ENCODE data around the gene MUC5AC. TPM values are rescaled to one million over a fixed set of nuclear protein-coding genes. Genes with fewer than 3 reads are reported as not detected.

The MUC5AC gene
- polyA plus RNA-seq, 3 donors, result 0.01 to 0.03 (median 0.03) TPM

DNA sequence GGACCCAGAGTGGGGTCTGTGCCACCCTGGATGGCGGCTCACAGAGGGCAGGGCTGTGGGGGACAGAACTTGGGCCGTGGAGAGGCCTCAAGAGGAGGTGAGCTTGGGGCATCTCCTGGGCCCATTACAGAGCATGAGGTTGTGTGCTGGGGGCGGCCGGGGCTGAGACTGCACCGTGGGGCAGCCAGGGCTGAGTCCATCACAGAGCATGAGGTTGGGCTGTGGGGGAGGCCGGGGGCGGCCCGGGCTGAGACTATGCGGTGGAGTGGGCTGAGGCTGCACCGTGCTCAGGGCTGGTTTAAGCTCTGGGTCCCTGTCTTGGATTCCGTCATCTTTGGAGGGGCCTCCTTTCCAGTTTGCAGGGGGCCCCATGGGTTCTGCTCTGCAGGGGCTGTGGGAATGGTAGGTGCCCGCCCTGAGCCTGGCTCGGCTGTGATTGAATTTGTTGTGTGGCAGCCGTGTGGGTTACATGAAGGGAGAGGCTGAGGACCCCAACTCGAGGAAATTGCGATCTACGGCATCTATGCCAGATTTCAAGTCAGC lies 38.1 kb upstream of the MUC5AC start:
- DNase-seq (ENCODE audit: extremely low read depth in 1 of 11, low read depth in 9 of 11, low spot score in 4 of 11), result no peak

DNA sequence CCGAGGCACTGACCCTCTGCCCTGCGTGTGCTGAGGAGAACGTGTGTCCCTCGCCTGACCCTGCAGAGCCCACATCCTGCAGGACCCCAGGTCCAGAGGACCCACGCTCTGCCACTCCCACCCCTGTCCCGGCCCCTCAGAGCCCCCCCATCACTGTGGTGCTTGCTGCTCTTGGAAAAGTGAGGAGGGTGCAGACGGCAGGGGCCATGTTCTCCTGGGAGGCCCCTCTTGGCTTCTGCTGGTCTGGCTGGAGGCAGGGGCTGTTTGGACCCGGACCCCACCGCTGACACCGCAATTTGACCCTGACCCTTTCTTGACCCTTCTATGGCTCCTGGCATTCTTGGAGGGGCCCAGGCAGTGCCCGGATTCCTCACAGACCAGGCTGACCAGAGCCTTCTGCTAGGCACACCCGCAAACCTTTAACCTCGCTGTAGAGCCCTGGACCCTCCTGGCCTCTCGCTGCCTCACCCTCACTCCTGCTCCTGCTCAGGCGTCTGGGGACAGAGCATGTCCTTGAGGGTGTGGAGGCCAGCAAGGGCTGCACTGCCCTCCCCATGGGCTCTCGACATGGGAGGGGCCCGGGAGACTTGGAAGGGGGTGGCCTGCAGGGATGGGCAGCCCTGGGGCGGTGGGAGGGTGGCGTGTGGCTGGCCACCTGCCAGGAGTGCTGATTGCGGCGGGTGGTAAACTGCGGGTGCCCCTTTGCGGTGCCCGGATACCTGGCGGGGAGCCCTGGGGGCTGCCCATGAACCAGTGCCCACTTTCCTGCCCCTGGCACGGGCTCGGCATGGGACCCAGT lies 37.0 kb upstream of the MUC5AC start:
- no peak for DNase-seq (ENCODE audit: extremely low read depth in 1 of 11, low read depth in 9 of 11, low spot score in 4 of 11)

DNA sequence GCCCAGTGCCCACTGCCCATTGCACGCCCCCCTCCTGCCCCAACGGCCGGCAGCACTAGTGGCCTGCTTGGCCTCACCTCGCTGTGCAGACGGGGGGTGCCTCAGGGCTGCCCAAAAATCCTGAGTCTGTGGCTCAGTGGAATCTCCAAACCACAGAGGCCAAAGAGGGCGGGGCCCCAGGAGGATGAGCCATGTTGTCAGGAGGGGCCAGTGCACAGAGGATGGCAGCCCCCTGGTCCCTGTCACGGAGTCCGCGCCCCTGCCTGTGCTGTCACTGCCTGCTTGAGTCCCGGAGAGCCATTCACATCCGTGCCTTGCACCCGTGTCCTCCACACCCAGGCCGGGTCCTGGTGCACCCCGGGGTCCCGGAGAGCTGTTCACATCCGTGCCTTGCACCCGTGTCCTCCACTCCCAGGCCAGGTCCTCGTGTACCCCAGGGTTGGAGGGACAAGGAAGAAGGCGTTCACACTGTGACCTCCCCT lies 36.4 kb upstream of the MUC5AC start:
- DNase-seq (ENCODE audit: extremely low read depth in 1 of 11, low read depth in 9 of 11, low spot score in 4 of 11), result no peak

DNA sequence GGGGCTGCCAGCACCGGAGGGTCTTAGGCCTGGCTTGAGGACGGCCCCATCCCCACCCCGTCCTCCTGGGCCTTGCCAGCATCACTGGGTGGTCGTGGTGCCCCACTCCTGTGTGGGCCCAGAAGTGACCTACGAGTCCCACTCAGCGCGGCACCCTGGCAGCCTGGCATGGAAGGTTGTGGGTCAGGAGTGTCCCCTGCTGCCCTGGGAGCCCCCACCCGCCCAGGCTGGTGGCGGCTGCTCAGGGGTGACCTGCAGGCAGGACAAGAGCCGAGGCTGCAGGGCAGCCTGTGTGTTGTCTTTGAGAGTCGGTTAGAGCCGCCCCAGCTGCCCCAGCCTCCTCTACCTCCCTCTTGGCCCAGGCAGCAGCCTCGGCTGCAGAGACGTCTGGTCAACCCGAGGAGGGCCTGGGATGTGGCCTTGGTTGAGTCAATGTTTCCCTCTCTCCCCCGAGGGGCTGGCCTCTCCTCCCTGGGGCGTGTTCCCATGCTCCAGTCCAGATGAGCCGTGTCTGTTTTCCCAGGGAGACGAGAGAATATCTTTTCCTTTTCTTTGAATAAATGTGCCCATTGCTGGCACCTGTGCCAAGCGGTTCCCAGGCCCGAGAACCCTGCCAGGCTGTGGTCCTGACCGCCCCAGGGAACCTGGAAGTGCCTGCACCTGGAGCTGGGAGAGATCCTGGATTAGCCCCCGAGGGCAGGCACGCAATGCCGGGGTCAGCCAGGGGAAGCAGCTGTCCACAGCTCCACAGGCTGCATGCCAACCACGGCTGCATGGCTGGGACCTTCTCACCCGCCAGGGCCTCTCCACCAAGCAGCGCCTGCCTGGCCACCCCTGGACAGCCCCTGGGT lies 35.7 kb upstream of the MUC5AC start:
- DNase-seq (ENCODE audit: extremely low read depth in 1 of 11, low read depth in 9 of 11, low spot score in 4 of 11), result no peak

DNA sequence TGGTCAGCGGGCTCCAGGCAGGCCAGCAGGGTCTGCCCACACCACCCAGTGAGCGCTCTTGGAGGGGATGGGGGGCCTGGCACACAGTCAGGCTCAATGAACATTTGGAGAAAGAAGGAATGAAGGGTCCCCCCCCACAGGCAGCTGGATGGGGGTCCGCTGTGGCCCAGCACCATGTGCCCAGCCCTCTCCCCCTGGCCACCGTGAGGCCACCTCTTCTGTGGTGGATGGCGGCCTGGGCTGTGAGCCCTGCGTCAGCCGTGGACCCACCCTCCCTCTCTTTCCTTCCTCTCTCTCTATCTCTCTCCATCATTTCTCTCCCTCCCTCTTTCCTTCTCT lies 35.1 kb upstream of the MUC5AC start:
- no peak for DNase-seq (ENCODE audit: extremely low read depth in 1 of 11, low read depth in 9 of 11, low spot score in 4 of 11)

DNA sequence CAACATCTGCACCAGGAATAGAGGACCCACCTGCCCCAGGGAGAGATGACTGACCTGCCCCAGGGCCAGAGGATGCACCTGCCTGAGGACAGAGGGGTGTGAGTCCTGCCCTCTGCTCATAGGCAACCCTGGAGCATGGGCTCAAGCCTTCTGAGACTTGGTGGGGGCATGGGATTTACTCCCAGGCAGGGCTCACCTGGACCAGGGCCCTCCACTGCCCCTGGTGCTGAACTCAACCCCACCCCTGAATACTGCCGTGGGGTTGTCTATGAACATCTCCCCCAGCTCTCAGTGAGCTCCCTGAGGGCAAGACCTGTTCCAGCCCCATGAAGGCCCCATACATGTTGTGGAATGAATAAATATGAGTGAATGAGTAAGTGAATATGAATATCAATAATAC lies 33.8 kb upstream of the MUC5AC start:
- DNase-seq (ENCODE audit: extremely low read depth in 1 of 11, low read depth in 9 of 11, low spot score in 4 of 11), result no peak

DNA sequence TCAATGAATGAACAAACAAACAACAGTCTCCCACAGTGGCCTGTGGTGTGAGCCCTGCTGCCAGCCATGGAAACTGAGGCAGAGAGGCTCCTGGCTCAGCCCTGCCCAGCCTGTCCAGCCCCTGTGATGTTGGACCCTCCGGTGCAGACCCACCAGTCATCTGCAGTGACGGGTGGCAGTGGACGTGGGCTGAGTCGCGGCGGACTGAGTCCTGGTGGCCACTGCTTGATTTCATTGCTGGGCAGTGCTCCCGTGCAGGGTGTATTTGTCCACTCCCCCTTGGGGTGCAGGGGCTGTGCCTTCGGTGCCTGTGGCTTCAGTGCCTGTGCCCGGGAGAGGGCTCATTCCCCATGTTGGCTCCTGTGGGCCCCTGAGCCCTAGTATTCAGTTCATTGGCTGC lies 31.9 kb upstream of the MUC5AC start:
- no peak for DNase-seq (ENCODE audit: extremely low read depth in 1 of 11, low read depth in 9 of 11, low spot score in 4 of 11)

DNA sequence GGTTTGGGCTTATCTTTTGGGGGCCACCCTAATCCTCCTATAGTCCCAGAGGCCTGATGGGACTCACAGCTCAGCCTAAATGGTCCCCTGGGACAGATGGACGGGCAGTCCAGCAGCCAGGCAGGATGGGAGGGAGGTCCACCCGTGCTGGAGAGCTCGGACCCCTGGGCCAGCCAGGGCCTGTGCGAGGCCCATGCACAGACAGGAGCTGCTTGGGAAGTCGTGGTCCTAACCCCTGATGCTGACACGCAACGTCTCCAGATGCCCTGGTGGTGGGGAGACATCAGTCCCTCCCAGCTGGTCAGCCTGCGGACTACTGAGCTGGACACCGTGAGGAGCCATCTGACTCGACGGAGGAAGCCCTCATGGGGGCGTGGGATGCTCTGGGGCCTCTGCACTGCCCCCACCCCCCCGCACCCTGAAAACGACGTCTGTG lies 31.2 kb upstream of the MUC5AC start:
- DNase-seq (ENCODE audit: extremely low read depth in 1 of 11, low read depth in 9 of 11, low spot score in 4 of 11), result no peak

DNA sequence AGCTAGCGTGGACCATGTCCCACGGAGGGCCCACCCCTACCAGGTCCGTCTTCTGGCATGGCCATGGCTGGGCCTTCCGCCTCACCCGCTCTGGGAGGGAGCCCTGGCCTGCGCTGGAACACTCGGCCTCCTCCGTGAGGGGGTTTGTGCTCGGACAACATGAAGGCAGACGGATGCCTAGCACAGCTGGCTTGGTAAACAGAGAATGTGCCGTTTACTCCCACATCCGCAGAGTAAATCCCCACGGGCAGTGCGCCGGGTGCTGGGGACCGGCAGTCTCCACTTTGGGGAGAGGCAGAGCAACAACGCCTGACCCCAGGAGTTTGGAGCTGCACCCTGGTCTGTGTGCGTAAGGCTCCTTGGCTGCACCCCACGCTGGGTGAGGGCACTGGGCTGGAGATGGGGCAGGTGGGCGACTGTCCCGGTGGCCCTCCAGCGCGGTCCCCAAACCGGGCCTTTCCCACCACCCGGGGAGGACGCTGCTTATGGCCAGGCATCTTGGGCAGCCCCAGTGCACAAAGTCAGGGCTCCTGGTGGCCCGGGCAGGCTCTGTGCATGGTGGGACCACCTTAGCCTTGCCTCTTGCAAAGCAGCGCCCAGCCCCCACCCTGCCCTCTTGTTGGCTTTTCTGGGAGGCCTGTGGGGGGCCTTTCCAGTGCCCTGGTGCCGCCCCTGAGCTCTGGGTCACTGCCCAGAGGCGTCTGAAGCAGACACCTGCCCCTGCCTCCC lies 30.7 kb upstream of the MUC5AC start:
- no peak for DNase-seq (ENCODE audit: extremely low read depth in 1 of 11, low read depth in 9 of 11, low spot score in 4 of 11)

DNA sequence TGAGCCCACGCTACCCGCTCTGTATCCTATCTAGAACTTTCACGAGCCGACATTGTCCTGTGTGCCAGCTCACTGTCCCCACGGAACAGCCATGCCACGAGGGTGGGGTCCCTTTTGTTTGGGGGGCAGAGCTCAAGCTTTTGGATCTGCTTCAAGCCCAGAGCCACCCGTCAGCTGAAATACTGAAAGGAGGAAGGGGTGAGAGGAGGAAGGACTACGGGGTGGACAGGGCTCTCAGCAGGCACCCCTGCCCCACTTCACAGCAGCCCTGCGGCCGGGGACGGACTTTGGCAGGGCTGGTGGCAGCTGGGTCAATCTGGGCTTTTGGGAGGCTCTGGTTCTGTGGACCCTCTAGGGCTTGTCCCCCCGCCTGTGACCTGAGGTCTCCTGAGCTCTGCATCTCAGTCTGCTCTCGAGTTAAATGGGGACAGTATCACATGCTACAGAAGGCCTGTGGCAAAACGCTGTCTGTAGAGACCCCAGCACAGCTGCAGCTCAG lies 30.0 kb upstream of the MUC5AC start:
- DNase-seq (ENCODE audit: extremely low read depth in 1 of 11, low read depth in 9 of 11, low spot score in 4 of 11), result no peak

DNA sequence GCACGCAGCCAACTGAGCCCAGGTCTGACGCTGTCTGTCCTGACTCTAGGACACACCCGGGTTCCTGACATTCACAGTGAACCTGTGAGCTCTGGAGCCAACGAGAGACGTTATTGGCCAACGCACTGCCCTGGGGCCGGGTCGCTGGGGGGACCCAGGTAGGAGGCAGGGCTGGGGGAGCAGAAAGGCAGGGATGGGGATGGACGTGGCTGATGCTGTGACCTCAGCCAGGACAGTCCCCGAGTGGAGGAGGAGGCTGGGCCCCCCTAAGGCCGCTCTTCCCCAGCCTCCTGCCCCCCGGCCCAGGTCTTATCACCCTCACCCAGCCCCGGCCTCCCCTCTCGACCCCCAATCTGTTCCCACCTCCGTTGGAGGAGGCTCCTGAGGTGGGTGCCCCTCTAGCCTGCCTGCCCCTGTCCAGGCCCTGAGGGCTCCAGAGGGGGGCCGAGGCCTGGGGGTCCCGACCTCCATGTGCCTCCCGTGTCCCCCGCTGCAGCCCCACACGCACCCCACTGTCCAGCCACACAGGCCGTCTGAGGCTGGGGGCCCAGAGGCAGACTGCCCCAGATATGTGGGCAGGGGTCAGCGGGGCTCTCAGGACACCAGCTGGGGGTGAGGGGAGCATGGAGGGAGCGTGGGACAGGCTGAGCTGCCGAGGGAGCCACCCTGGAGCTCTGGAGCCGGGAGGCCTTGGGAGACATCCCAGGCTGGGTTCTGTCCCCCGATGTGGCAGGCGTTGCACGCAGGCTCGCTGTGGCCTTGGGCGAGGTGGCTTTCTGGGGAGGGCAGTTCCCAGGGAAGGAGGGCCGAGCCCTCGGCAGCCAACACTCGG lies 29.2 kb upstream of the MUC5AC start:
- DNase-seq (ENCODE audit: extremely low read depth in 1 of 11, low read depth in 9 of 11, low spot score in 4 of 11), result no peak

DNA sequence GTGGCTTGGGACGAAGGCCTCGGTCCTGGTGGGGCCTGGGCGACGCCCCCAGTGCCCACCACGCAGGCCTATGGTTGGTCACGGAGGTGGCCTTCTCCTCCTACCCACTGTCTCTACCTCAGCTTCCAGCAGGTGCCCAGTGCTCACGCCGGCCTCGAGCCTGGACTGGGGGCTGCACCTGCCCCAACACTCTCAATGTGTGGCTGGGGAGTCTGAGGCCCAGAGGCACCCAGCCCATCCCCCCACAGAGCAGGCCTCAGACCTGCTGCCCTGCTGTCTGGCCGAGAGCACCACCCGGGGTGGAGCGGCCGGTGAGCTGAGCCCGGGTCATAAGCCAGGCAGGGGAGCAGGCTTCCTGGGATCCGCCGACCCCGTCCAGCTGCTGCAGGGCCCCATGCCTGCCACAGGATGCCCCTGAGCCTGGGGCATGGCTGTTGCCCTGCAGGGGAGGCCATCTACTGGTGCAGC lies 28.6 kb upstream of the MUC5AC start:
- DNase-seq (ENCODE audit: extremely low read depth in 1 of 11, low read depth in 9 of 11, low spot score in 4 of 11), result no peak

DNA sequence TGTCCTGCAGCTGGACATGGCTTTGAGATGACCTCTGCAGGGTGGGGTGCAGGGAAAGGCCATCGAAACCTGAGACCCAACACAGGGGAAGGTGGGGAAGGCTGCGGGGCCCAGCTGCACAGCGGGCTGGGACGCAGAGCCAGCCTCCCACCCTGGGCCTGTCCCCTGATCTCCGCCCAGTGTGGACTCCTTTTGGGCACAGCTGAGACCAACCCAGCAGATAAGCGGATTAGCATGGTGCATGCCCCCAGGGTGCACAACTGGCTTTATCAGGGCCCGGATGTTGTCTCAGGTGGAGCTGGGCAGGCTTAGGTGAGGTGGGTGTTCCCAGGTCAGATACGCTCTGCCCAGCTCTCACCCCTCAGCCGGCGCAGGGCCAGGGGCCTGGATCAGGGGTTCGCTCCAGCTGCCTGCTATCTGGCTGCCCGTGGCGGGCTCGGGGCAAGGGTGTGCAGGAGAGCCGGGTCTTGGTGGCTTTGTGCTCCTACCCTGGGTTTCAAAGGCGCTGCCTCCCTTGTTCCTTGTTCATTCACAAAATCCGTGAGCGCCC lies 28.1 kb upstream of the MUC5AC start:
- DNase-seq (ENCODE audit: extremely low read depth in 1 of 11, low read depth in 9 of 11, low spot score in 4 of 11), result no peak

DNA sequence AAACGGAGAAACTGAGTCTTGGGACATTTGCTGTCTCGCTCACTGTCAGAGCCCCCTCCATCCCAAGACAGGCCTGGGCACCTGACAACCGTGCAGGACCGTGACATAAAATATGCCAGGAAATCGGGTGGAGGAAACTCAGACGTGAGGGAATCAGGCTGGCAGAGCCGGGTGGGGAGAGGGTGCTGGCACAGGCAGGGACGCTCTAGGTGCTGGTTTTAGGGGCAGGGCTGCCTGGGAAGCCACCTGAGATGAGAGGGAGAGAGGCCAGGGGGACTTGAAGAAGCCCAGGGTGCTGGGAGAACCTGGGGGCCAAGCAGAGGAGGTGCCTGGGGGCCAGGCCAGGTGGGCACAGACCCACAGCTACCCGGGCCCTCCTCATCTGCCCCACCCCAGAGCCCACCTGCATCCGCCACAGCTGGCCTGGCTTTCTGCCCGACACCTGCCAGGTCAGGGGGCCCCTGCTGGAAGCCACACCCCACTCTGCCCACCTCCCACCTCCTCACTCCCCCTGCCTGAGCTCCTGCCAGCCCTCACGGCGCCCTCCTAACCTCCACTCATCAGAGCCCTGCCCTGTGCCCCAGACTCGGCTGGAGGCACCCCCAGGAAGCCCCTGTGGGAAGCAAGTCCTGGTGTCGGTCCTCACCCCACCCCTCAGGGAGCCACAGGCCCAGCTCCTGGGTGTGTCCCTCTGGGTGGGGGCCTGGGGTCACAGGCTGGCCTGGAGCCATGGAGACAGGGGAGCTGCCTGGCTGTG lies 27.3 kb upstream of the MUC5AC start:
- DNase-seq (ENCODE audit: extremely low read depth in 1 of 11, low read depth in 9 of 11, low spot score in 4 of 11), result no peak

DNA sequence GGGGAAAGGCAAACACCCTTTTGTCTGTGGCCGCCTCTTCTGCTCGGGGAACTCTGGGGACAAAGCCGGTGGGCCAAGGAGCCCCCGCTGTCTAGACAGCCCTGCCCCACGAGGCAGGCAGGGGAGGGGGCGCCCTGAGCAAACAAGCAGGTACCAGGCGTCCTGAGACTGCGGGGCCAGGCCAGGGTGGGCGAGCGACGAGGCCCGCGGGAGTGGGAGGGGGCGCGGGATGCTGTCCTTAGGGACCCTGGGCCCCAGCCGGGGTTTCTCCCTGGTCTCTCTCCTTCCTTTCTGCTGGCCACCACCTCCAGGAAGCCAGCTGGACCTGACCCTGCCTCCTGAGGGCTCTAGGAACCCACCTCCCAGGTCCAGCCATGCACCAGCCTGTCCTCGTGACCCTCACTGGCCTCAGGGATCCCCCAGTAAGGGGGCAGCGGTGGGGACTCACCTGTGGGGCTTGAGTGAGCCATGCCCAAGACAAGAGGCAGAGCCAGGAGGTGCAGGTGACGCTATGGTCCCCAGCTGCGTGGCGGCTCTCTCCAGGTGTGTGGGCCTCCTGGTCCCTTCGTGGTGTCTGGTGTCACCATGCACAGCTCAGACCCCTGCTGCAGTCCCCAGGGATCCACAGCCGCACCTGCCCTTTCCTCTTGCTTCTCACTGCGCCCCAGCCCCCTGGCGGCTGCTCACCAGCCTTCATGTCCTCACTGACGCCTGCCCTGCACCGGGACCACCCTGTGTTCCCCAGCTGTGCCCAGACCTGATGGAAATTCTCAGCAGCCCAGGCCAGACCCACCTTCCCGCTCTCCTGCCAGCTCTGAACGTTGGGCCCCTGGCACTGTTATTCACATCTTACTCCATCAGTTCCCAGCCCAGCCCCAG lies 26.5 kb upstream of the MUC5AC start:
- DNase-seq (ENCODE audit: extremely low read depth in 1 of 11, low read depth in 9 of 11, low spot score in 4 of 11), result no peak

DNA sequence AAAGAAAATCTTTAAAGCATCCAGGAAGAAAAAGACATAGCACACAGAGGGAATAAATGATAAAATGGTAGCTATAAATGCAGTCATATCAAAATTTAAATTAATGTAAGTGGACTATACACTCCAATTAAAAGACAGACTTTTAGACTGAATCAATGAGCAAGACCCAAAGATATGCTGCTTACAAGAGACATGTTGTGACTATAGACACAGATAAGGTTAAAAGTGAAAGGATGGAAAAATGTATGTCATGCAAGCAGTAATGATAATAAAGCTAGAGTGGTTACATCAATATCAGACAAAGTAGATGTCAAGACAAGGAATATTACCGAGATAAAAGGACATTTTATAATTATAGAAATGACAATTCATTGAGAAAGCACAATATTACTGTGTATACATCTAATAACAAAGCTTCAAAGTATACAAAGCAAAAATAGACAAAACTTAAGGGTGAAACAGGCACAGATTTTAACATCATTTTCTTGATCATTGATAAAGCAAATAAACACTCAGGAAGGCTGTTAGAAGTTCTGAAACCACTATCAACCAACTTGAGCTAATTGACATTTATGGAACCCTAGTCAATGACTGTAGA lies 22.8 kb upstream of the MUC5AC start:
- no peak for DNase-seq (ENCODE audit: extremely low read depth in 1 of 11, low read depth in 9 of 11, low spot score in 4 of 11)

Data from renal cortex interstitium (tissue), 11 donors.